ENCODE measurements around the gene LILRA6.
A peak's percentile ranks its signal among the peaks of the same experiment; 100 is the strongest.
"Not testable (repeated sequence)": the region's sequence is repeated elsewhere in the genome, so short reads cannot be mapped to it uniquely, and the experiment has no call there.

LILRA6 gene

DNA sequence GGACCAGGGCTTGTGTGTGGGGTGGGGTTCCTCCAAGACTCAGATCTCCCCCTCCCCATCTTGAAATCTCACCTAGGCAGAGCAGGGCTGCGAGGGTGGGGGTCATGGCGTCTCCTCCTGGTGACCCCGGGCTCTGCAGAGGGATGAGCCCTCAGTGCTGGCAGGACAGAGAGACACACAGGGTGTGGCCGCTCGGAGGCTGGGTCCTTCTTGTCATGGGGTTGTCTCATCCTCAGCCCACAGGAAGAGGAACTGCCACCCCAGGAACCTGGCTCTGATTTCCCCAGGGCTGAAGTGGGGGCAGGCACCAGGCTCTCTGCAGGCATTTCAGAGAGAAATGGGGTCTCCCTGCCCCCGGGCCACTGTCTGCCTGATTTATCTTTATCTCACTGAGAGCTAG is at the start of gene LILRA6:
Gene LILRA6, minus strand, starts transcription at position 145 of the 400 bp plus-strand sequence.
- not testable (repeated sequence) for DNase-seq (ENCODE audit: low spot score)

DNA sequence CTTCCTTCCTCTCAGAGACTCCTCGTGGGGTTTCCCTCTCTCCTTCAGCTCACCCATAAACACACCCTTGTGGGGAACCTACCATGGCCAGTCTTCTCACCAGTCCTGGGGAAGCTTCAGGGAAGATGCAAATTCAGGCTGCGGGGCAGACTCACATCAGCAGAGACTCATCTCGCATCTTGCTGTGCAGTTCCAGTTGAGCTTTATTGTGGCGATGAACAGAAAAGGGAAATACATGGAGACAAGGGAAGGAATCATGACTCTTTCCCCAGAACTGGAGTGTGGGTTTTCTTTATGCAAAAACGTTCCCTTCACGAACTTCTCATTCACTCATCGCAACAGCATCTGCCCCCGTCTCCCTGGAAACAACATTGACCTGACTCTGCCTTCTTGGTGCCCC is 46.6 kb upstream of the LILRA6 start:
- not testable (repeated sequence) for DNase-seq (ENCODE audit: low spot score)

DNA sequence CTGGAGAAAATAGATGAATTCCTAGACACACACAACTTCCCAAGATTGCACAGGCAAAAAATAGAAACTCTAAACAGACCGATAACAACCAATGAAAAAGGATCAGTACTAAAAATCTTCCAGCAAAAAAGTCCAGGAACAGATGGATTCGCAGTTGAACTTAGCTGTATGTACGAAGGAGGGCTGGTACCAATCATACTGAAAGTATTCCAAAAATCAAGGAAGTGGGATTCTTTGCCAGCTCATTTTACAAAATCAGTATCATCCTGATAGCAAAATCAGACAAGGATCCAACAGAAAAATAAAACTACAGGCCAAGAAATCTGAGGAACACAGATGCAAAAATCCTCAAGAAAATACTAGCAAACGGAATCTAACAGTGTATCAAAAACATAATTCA is 44.9 kb upstream of the LILRA6 start:
- DNase-seq (ENCODE audit: low spot score), result no peak

DNA sequence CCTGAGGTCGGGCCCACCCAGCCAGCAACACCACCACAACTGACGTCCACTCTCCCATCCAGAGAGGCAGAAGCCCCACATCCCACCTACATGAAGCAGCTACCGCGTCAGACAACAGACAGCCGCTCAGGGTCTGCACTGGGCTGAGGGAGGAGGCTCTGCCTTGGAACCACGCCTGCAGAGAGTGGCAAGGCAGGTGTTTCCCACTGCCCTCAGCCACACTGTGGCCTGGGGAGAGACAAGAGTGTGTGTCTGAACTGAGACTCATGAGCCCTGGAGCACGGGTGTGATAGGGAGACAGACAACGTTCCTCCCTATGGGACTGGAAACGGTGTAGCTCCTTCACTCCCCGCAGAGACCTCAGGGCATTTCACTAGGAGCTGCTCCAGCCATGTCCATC is 43.7 kb upstream of the LILRA6 start:
- not testable (repeated sequence) for DNase-seq (ENCODE audit: low spot score)

DNA sequence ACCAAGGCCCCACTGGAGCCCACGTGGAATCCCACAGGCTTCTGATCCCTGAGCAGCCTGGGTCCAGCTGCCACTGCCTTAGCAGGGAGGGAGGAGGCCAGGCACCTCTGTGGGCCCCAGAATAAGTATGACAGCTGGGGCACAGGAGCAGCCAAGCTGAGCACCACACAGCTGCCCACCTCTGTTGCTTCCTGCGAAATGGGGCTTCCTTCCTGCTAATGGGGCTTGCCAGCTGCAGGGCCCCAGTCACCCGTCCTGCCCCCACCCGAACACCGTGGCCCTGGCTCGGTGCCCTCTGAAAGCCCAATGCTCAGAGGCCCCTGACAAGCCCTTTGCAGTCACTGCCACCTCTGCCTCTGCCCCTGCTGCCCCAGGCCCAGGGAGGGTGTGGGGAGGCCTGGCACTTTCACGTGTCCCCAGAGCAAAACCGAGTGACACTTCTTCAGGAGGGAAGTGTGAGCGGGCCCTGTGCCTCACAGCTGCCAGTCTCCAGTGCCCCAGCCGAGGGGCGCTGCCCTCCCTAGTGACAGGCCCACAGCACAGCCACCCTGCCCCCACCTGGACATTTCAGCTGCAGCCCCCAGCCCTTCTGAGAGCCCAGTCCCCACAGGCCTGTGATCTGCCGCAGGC is 43.0 kb upstream of the LILRA6 start:
- DNase-seq (ENCODE audit: low spot score), result not testable (repeated sequence)

DNA sequence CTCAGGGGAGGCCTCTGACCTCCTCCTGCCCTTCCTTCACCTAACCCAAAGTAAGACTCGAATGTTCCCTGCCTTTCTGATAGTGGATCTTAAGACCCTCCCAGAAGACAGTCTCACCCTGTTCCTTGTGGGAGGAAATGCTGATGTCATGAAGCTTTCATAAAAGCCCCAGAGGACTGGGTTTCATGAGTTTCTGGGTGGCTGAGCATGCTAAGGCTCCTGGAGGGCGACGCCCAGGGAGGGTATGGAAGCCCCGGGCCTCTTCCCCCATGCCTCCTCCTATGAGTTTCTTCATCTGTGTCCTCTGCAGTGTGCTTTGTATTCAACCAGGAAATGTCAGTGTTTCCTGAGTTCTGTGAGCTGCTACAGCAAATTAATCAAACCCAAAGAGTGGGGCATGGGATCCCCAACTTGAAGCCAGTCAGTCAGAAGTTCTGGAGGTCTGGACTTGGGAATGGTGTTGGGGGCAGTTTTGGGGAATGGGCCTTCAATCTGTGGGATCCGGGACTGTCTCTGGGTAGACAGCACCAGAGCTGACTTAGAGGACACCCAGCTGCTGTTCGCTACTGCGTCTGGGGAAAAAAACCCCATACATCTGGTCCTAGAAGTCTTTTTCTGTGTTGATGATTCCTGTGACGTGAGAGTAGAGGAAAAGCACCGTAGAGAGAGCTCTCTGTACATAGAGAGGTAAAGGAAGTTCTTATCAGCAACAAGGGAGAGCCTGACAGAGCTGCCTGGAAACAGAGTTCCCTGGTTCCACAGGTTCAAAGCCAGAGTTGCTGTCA is 40.3 kb upstream of the LILRA6 start:
- DNase-seq (ENCODE audit: low spot score), result no peak

DNA sequence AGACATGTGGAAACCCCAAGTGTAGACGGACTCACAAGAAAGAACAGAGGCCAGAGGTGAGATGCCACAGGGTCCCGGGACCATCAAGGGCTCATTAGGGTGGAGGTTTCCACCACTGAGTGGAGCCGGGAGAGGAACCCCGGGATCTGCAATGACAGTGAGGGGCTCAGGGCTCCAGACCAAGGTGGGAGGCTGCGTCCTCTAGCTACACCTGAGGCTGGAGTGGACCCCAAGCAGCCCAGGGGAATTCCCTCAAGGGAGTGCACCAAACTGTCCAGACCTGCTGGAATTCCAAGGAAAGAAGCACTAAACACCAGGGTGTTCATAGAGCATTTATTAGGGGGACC is 39.1 kb upstream of the LILRA6 start:
- not testable (repeated sequence) for DNase-seq (ENCODE audit: low spot score)

DNA sequence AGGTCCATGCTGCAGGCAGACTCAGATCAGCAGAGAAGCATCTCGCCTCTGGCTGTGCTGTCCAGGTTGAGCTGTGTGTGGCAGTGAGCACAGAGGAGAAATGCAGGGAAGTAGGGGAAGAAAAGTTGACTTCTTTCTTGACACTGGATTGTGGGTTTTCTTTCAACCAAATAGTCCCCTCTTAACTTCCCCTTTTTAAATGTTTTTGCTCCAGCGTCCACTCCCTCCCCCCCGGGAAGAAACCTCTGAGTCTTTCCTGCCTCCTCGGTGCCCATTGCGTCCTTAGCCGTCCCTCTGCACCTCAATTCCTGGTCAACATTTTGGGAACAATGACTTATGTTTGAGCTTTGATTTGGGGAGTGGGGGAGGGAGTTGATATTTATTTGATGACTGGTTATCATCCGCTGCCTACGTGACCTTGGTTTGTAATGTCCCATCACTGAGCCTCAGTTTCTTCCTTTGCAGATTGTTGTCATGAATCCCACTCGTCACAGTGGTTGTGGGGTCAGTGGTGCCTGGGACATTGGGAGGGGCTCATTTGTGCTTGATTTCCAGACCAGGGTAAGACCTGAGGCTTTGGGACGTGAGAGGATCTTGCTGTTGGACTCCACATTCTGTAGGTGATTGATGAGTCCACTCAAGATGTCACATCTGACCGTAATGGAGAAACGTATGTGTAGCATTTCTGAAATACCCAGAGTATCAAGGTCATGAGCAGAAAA is 38.6 kb upstream of the LILRA6 start, which contains the start of gene LILRB2:
Gene LILRB2, minus strand, starts transcription at position 104 of the 722 bp plus-strand sequence. CDS start 614 bp downstream, outside the sequence.
- DNase-seq (ENCODE audit: low spot score), result no peak

DNA sequence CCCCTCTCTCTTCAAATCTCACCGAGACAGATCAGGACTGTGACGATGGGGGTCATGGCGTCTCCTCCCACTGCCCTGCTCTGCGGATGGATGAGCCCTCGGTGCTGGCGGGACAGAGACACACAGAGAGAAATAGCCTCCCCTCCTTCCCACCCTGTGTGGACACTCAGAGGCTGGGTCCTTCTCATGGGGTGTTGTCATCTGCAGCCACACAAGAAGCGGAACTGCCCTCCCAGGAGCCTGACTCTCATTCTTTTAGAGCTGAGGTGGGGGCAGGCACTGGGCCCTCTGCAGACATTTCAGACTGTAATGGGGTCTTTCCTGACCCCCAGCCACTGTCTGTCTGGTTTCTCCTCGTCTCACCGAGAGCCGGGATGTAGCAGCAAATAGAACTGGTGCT is 37.9 kb upstream of the LILRA6 start:
- DNase-seq (ENCODE audit: low spot score), result not testable (repeated sequence)

DNA sequence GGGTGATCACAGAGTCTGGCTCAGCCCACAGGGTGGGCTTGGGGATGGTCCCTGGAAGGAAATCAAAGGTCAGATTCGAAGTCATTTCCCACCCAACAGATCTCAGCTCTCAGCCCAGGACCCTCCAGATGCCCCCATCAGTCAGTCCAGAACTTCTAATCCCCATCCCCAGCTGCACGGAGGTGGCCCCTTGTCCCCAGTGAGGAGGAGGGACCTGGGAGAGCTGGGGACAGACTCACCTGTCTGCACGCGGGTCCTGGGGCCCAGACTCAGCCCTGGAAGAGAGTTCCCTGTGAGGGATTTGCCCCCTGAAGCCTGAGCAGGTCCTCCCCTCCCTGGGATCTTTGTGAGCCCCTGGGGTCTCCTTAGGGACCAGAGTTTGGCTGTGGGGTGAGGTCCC is 37.4 kb upstream of the LILRA6 start:
- DNase-seq (ENCODE audit: low spot score), result not testable (repeated sequence)

DNA sequence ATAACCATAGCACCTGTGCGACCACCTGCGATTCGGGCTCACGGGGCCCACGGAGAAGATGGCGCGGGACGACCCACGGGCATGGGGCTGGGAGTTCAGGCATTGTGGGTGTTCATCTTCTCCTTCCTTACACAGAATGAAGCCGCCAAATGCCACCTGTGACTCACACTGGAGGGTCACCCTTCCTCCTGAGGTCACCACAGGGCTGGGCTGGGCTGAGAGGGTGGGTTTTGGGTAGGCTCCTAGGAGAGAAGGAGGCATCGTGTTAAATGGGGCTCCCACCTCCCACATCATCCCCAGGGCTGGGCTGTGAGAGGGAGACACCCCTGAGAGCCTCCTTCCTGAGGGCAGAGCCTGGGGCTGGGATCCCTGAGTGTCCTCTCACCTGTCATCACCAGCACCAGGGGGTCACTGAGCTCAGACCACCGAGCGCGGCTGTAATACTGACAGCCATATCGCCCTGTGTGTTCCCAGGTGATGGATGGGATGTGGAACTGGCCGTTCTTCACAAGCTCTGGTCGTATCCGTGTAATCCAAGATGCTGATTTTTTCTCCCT is 36.9 kb upstream of the LILRA6 start:
- no peak for DNase-seq (ENCODE audit: low spot score)

DNA sequence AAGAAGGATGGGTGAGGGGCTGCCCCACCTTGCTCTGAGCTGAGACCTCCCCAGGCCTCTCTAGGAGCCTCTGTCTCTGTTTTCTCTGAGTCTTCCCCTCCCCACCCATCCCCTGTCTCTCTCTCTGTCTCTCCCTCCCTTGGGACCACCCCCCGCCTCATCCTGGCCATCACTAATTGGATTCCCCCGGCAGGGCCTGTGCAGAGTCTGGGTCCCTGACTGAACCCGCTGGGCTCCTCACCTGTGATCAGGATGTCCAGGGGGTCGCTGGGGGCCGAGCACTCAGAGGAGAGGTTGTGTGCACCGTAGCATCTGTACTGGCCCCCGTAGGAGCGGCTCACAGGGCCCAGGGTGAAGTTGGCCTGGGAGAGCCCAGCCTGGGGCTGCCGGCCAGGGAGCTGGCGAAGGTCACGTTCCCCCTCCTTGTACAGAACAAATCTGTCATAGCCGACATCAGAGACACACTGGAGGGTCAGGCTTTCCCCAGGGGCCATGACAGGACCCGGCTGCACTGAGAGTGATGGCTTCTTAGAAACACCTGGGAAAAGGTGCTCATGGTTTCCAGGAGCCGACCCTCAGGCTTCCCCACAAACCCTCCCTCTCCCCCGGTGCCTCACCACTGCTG is 36.1 kb upstream of the LILRA6 start:
- DNase-seq (ENCODE audit: low spot score), result not testable (repeated sequence)

DNA sequence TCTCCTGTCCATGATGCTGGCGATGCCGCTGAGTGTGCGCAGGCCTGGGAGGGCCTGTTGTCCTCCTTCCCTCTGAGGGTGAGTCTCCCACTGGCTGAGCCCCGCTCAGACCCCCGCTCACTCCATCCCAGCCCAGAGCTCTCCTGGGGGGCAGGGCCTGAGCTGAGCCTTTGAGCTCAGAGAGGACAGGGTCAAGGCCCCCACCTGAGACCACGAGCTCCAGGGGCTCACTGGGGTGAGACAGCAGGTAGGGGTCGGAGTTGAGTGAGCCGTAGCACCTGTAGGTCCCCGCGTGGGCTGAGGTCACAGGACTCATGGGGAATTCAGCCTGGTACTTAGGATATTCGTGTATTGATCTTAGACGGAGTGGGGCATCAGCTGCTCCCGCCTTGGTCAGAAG is 35.5 kb upstream of the LILRA6 start:
- DNase-seq (ENCODE audit: low spot score), result not testable (repeated sequence)

DNA sequence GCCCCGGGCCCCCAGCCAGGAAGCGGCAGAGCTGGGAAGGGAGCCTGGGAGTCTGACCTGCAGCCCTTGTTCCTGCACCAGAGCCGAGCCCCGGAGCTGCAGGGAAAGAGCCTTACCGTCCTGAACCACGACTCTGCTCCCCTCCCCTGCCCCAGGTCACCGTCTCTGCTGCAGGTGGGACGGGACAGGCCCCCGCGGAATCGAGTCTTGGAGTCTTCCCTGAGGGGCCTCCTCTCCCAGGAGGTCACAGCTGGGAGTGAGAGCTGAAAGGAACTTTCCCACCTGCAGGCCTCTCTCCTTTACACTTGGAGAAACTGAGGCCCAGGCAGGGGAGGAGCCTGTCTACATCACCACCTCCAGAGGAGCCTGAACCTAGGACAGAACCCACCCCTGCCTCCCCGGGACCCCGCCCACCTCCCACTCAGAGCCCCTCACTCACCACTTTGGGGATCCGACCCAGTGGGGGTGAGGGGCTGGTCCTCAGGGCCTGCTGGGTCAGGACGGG is 34.6 kb upstream of the LILRA6 start:
- not testable (repeated sequence) for DNase-seq (ENCODE audit: low spot score)

DNA sequence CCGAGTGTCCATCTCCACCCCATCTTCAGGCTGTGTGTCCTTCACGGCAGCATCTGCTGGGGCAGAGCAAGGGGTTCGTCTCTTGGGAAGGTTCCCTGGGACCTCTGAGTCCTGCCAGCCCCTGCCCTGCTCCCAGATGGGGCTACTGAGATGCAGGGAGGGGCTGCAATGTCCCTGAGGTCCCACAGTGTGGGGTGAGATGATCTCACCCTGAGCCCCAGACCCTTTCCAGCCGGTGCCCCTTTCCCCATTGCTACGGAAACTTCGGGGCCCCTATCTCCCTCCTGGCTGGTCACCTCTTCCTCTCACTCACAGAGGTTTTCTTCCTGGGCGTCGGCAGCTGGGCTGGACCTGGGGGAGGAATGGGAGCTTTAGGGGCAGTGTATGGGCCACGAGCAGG is 33.4 kb upstream of the LILRA6 start:
- no peak for DNase-seq (ENCODE audit: low spot score)

DNA sequence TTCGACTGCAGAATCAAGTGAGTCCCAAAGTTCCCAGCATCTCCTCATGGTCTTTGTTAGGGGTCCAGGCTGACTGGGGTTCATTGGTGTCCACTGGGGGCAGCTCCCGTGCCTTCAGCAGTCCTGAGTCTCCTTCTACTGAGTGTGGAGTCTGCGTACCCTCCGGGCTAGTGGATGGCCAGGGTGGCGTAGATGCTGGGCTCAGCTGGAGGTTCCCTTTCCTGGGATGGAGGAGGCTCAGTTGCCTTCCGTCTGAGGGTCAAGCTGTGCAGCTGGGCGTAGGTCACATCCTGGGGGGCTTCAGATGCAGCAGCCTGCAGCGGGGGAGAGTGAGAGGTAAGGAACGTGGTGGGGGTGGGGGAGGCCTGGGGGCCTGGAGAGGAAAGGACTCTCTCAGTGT is 31.9 kb upstream of the LILRA6 start:
- not testable (repeated sequence) for DNase-seq (ENCODE audit: low spot score)

DNA sequence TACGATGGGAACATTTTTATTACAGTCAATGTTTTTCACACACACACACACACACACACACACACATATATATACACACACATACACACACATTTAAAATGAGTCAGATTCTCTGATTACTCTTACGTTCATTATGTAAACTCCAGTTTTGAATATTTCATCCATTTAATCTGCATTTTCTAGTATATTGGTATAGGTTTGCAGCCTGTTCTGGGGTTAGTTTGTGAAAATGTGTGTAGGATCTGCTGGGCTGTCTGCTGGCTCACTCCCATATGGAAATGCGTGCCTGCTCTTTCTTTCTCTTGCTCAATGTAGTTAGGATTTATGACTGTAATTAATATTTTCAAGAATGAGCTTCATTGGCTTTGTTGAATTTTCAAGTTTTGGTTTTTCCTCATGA is 31.2 kb upstream of the LILRA6 start:
- DNase-seq (ENCODE audit: low spot score), result no peak

DNA sequence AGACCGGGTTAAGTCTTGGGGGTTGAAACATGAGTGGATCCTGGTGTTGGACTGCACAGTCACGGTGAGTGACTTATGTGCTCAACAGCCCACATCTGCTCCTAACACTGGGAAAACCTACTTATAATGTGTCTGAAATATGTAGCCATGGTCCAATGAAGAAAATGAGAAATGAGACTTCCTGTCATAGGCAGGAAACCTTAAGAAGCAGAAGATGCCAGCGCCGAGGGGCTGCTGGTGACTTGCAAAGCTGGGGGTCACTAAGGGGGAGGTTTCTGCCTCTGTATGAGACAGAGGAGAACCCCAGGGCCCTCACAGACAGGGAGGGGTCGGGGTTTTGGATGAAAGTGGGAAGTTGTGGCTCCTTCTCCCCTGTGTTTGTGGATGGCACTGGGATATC is 29.6 kb upstream of the LILRA6 start:
- not testable (repeated sequence) for DNase-seq (ENCODE audit: low spot score)

DNA sequence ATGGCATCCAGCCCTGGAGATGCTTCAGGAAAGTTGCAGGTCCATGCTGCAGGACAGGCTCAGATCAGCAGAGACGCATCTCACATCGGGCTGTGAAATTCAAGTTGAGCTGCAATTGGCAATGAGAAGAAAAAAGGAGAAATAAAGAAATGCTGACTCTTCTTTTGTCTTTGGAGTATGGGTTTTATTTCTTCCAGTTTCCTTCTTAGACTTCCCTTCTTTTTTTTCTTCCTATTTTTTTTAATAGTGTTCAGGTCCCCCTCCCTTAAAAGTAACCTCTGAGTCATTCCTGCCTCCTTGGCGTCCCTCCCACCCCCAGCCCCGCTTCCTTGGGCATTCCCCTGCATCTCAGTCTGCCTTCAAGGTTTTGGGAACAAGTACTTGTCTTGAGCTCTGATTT is 29.0 kb upstream of the LILRA6 start:
- not testable (repeated sequence) for DNase-seq (ENCODE audit: low spot score)

DNA sequence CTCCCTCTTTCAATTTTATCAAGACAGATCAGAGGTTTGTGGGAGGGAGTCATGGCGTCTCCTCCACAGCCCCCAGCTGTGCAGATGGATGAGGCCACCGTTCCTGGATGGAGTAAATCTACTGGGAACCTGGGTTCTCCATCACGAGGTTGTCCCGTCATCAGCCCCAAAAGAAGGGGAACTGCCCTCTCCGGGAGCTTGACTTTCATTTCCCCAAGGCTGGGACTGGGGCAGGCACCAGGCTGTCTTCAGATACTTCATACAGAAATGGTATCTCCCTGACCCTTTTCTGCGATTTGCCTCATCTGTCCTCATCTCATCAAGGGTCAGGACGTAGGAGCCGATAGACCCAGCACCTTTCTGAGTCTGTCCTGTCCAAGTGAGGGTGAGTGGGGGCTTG is 28.5 kb upstream of the LILRA6 start:
- DNase-seq (ENCODE audit: low spot score), result no peak

DNA sequence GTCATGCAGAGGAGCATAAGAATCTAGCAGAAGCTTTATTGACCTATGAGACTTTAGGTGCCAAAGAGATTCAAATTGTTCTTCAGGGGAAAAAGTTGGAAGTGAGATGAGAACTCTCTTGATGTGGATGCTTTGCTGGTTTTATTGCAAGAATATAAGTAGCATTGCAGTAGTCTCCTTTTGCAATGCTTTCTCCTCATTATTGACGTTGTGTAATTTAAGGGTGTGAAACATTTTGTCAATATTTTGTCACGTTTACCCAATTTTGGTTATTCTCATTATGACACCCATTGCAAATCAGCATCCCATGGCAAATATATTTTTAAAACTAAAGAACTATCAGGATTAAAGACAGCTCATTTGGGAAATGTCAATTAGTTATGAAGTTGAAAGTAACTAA is 26.3 kb upstream of the LILRA6 start:
- no peak for DNase-seq (ENCODE audit: low spot score)

DNA sequence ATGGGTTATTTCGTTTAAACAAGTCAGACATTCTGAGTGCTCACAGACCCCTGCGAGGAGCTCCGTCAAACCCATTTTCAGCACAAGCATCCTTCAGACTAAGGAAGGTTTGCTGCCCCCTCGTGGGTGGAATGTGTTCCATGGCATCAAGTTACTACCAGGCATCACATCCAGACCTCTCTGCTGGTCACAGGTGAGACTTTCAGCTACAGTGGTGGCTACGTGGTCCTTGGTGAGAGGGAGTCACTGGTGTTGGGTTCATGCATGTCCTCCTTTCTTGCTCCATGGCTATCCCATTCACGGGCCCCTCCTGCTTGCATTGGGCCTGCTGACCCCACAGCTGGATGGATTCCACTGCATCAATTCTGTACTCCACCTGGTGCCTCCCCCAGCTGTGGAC is 23.5 kb upstream of the LILRA6 start:
- peak; percentile 67 for DNase-seq (ENCODE audit: low spot score)
